ENCODE data around the gene ZSCAN4. TPM values are rescaled to one million over a fixed set of nuclear protein-coding genes. Genes with fewer than 3 reads are reported as not detected.

ZSCAN4 gene
- total and polyA plus RNA-seq, 9 of the 15 experiments (the other 6 are each of a cell fraction or from before 2014, with no cell fraction given), result not detected

DNA sequence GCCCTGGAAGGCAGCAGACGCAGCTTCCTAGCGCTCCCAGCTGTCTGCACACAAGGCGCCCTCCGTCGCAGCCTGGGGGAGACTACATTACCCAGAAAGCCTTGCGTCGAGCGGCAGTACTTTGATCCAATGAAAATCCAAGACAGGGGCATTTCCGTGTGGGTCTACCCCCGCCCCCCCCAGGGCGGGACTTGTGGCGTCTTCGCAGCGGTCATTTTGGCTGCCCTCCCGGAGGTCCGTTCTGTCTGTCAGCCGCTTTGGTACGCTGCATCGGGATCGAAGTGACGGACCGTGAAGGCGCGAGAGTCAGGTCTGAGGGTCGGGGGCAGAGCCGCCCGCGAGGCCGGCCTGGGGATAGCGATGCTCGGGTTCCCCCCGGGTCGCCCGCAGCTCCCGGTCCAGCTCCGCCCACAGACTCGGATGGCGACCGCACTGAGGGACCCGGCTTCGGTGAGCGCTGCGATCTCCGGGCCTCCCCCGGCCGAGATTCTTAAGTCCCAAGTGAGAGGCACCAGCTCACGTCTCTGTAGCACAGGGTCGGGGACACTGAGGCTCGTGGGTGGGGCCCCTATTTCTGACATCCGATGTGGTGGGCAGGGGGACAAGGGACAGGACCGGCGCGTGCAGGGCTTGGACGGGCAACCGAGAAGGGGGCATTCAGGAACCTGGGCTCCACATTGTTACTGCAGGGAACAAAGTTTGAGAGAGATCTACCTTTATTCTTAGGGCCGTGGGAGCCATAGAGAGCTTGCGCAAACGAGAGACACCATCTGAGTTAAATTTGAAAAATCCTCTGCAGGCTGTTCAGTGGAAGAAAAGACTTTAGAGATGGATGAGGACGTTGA lies 35.5 kb upstream of the ZSCAN4 start, which contains the start of gene ZNF211 (continued):
- TF ChIP-seq CEBPG (CRISPR knock-in tag; IDR thresholded peaks at IDR 0.05), result no peak
- TF ChIP-seq CEBPG (tag; conservative IDR thresholded peaks at IDR 0.05 in 1 of 2, IDR thresholded peaks at IDR 0.05 in 1 of 2), result peak in 1 of 2 experiments; percentile 17; a peak in 1 of 4 replicates
- TF ChIP-seq POLR2G (IDR thresholded peaks at IDR 0.05; ENCODE audit: low read depth, low read length), result peak; percentile 83
- TF ChIP-seq PHF8 (IDR thresholded peaks at IDR 0.05; ENCODE audit: borderline replicate concordance, low read length), result peak; percentile 73; the same call in 1 of the 2 replicates
- peak; percentile 94 for TF ChIP-seq MBD2 (IDR thresholded peaks at IDR 0.05; ENCODE audit: borderline replicate concordance, low read depth)
- no peak for TF ChIP-seq U2AF2 (optimal IDR thresholded peaks at IDR 0.05; ENCODE audit: low read depth, low read length)
- TF ChIP-seq, protein P1, sequence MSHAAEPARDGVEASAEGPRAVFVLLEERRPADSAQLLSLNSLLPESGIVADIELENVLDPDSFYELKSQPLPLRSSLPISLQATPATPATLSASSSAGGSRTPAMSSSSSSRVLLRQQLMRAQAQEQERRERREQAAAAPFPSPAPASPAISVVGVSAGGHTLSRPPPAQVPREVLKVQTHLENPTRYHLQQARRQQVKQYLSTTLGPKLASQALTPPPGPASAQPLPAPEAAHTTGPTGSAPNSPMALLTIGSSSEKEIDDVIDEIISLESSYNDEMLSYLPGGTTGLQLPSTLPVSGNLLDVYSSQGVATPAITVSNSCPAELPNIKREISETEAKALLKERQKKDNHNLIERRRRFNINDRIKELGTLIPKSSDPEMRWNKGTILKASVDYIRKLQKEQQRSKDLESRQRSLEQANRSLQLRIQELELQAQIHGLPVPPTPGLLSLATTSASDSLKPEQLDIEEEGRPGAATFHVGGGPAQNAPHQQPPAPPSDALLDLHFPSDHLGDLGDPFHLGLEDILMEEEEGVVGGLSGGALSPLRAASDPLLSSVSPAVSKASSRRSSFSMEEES (CRISPR knock-in tag; IDR thresholded peaks at IDR 0.05), result no peak
- TF ChIP-seq TAF1 (IDR thresholded peaks at IDR 0.05; ENCODE audit: control insufficient read depth, extremely low read depth, insufficient read depth, low read length, severe bottlenecking), result peak; percentile 39
- TF ChIP-seq KDM4B (IDR thresholded peaks at IDR 0.05; ENCODE audit: borderline replicate concordance in 2 of 2, low read depth in 1 of 2), result peak in 1 of 2 experiments; percentile 81; a peak in 1 of 4 replicates
- peak; percentile 85 for TF ChIP-seq CREM (IDR thresholded peaks at IDR 0.05; ENCODE audit: low read depth)
- TF ChIP-seq ARID4B (CRISPR knock-in tag; IDR thresholded peaks at IDR 0.05), result peak; percentile 73; the same call in 1 of the 2 replicates
- TF ChIP-seq, protein P2, sequence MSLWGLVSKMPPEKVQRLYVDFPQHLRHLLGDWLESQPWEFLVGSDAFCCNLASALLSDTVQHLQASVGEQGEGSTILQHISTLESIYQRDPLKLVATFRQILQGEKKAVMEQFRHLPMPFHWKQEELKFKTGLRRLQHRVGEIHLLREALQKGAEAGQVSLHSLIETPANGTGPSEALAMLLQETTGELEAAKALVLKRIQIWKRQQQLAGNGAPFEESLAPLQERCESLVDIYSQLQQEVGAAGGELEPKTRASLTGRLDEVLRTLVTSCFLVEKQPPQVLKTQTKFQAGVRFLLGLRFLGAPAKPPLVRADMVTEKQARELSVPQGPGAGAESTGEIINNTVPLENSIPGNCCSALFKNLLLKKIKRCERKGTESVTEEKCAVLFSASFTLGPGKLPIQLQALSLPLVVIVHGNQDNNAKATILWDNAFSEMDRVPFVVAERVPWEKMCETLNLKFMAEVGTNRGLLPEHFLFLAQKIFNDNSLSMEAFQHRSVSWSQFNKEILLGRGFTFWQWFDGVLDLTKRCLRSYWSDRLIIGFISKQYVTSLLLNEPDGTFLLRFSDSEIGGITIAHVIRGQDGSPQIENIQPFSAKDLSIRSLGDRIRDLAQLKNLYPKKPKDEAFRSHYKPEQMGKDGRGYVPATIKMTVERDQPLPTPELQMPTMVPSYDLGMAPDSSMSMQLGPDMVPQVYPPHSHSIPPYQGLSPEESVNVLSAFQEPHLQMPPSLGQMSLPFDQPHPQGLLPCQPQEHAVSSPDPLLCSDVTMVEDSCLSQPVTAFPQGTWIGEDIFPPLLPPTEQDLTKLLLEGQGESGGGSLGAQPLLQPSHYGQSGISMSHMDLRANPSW (CRISPR knock-in tag; IDR thresholded peaks at IDR 0.05), result no peak
- TF ChIP-seq SP2 (IDR thresholded peaks at IDR 0.05; ENCODE audit: extremely low read depth, low read depth, low read length, poor library complexity, severe bottlenecking), result peak; percentile 74
- peak; percentile 68 for TF ChIP-seq ASH1L (IDR thresholded peaks at IDR 0.05; ENCODE audit: borderline replicate concordance, low read depth, partially characterized antibody)
- TF ChIP-seq, protein P3, sequence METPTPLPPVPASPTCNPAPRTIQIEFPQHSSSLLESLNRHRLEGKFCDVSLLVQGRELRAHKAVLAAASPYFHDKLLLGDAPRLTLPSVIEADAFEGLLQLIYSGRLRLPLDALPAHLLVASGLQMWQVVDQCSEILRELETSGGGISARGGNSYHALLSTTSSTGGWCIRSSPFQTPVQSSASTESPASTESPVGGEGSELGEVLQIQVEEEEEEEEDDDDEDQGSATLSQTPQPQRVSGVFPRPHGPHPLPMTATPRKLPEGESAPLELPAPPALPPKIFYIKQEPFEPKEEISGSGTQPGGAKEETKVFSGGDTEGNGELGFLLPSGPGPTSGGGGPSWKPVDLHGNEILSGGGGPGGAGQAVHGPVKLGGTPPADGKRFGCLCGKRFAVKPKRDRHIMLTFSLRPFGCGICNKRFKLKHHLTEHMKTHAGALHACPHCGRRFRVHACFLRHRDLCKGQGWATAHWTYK (CRISPR knock-in tag; IDR thresholded peaks at IDR 0.05), result no peak
